HG03108 (cell line): ENCODE results near the gene ZDHHC14.

ENCODE experiments used
- ATAC-seq: cut with Tn5 transposase; IDR thresholded peaks from one replicate; pipeline ENCODE4 v1.9.1; 2021; ENCODE audit warnings: moderate library complexity; ENCODE audit not compliant: unreplicated experiment

Gene ZDHHC14

GRCh38 chr6:157652601-157653363 lies 271.8 kb downstream of the ZDHHC14 start:
- ATAC-seq = no peak

GRCh38 chr6:157653521-157653920 lies 272.5 kb downstream of the ZDHHC14 start:
- ATAC-seq = no peak

GRCh38 chr6:157655139-157655538 lies 274.1 kb downstream of the ZDHHC14 start:
- ATAC-seq = no peak

DNA sequence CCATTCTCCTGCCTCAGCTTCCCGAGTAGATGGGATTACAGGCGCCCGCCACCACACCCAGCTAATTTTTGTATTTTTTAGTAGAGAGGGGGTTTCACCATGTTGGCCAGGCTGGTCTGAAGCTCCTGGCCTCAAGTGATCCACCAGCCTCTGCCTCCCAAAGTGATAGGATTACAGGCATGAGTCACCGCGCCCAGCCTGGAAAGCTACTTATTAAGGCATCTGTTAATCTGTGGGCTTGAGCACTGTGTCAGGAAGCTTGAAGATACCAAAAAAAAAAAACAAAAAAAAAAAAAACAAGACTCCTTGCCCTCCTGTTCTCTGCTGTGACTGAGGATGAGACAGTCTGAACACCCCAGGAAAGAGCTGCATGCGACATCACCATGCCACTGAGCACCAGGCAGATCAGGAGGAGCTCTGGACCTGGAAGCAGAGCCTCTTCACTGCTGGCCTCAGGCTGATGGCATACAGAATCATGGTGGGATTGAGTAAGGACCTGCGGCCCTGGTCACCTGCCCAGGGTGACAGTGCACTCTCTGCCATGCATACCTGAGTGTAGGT lies 275.5 kb downstream of the ZDHHC14 start:
- no peak for ATAC-seq

DNA sequence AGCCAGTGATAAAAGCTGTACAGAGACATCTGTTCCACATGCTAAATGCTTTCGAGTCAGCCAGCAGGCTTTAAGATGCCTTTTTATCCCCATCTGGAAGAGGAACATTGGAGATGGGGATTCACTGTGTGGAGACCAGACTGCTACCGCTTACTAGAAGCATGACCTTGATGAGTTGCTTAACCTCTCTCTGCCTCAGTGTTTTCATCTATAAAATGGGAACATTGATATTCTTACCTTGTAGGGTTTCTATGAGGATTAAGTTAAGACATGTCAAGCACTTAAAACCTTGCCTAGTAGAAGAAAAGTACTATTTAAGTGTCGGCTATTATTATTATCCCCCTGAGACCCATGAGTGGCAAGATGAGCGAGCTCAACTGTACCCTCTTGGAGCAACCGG lies 276.8 kb downstream of the ZDHHC14 start:
- ATAC-seq = no peak

GRCh38 chr6:157658301-157658700 lies 277.3 kb downstream of the ZDHHC14 start:
- no peak for ATAC-seq

- ATAC-seq = no peak
Measured at GRCh38 chr6:157659536-157660271, 278.7 kb downstream of the ZDHHC14 start.

DNA sequence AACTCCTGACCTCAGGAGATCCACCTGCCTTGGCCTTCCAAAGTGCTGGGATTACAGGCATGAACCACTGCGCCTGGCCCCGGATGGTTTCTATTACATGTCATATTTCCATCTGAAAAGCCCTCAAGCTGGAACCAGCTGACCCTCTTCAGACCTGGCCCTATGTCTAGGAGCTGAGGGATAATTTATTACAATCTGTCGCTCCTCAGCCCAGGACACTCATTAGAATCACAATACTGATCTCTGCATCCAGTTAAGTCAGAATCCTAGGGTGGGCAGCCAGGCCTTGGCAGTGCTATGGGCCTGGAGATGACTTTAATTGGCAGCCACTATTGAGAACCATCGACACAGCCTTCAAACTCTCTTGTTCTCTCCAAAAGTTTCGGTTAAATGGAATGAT lies 279.4 kb downstream of the ZDHHC14 start:
- no peak for ATAC-seq

DNA sequence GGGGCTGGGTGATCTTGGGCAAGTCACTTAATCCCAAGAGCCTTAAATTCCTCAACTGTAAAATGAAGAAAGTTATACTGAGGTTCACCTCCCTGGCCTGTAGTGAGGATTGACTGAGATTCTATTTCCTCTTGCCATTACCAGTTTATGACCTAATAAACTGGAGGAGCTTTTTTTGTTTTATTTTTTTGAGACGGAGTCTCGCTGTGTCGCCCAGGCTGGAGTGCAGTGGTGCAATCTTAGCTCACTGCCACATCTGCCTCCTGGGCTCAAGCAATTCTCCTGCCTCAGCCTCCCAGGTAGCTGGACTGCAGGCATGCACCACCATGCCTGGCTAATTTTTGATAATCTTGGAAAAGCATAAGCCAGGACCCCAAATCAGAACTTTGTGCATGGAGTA lies 280.7 kb downstream of the ZDHHC14 start:
- ATAC-seq = no peak

GRCh38 chr6:157663261-157663660 lies 282.3 kb downstream of the ZDHHC14 start:
- no peak for ATAC-seq

- ATAC-seq = no peak
Measured at GRCh38 chr6:157665180-157665579, 284.2 kb downstream of the ZDHHC14 start.

DNA sequence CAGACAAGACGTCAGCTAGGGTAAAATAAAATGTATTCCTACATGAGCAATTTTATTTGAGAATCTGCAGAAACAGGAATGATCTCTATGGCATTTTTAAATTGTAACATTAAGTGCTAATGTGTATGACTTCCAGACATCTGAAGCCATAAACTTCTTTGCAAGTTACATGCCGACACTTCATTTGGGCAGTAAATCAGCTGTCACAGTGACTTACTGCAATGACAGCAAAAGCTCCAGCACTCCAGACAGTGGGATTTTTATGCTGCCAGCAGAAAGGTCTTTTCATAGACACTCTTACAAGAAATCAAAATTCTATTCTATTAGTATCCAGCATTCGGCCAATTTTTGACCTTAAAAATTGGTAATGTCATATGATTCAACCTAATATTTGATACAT lies 285.7 kb downstream of the ZDHHC14 start:
- no peak for ATAC-seq

GRCh38 chr6:157667211-157668008 lies 286.4 kb downstream of the ZDHHC14 start:
- ATAC-seq = no peak

- no peak for ATAC-seq
Measured at GRCh38 chr6:157668009-157668401, 287.0 kb downstream of the ZDHHC14 start.

DNA sequence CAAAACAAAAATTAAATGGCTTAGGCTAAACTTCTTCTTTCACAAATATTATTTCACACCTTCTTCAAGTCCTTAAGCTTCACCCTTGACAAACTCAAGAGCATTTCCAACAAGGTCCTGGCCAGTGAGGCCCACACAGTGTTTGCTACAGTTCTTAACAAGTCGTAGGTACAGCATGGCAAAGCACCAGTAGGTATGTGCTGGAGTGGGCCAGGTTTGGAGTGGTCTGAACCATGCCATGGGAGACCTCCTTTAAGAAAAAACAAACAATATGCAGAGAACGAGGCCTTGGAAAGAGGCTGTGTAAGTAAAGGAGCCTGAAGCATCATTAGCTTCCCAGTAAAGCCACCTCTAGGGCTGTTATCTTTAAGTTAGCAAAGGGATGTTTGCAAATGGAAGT lies 287.7 kb downstream of the ZDHHC14 start:
- ATAC-seq = no peak

GRCh38 chr6:157669323-157669722 lies 288.3 kb downstream of the ZDHHC14 start:
- ATAC-seq = no peak

- ATAC-seq = no peak
Measured at GRCh38 chr6:157669747-157670216, 288.8 kb downstream of the ZDHHC14 start.

- no peak for ATAC-seq
Measured at GRCh38 chr6:157670466-157671186, 289.6 kb downstream of the ZDHHC14 start.

DNA sequence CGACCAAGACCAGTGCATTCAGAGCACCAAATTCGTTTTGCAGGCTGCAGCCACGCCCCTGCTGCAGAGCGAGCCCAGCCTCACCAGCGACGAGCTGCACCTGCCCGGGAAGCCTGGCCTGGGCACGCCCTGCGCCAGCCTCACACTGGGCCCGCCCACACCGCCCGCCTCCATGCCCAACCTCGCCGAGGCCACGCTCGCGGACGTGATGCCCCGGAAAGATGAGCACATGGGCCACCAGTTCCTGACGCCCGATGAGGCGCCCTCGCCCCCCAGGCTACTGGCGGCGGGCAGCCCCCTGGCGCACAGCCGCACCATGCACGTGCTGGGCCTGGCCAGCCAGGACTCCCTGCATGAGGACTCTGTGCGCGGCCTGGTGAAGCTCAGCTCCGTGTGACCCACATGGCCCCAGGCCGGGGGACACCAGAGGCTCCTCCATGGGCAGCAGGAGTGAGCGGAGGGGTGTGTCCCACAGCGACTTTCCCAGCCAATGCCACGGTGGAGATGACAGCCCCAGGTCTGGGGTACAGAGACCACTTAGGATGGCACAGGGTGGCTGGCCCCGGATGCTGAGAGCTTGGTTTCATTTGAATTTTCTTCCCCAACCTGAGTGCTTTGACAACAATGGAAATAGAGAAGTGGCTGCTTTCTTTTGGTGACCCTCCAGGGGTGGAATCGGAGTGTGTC lies 291.9 kb downstream of the ZDHHC14 start:
- no peak for ATAC-seq

- no peak for ATAC-seq
Measured at GRCh38 chr6:157673596-157673995, 292.6 kb downstream of the ZDHHC14 start.
